SU-DHL-6 (cell line): ENCODE data around the gene GTF2A1.
A peak's percentile ranks its signal among the peaks of the same experiment; 100 is the strongest.

ENCODE experiments used
- H2AFZ ChIP-seq: fragments of 200-600 bp; sonication (generic); 2 replicates; pipeline ENCODE4 v1.6.1; 2014; ENCODE audit warnings: low read depth, mild to moderate bottlenecking, moderate library complexity, mixed read lengths, antibody characterized with exemption, low read length; ENCODE audit not compliant: severe bottlenecking
- H3F3A ChIP-seq: fragments of 200-600 bp; shearing (Covaris generic); 2 replicates; pipeline ENCODE4 v1.6.0; 2016; ENCODE audit warnings: antibody characterized with exemption, mild to moderate bottlenecking; ENCODE audit not compliant: insufficient read depth
- H3K27ac ChIP-seq: fragments of 200-600 bp; sonication (generic); 2 replicates; pipeline ENCODE4 v1.5.1; 2016; ENCODE audit warnings: low read depth, mild to moderate bottlenecking, low read length, moderate library complexity, mixed read lengths
- H3K27me3 ChIP-seq: fragments of 200-600 bp; sonication (generic), shearing (Covaris generic); 2 replicates; pipeline ENCODE4 v1.6.0; 2014; ENCODE audit warnings: mild to moderate bottlenecking, low read length
- H3K36me3 ChIP-seq: fragments of 200-600 bp; sonication (generic); 2 replicates; pipeline ENCODE4 v1.6.1; 2014; ENCODE audit warnings: mild to moderate bottlenecking, low read length, mixed read lengths
- H3K4me2 ChIP-seq: fragments of 300-600, 200-600 bp; shearing (Covaris generic), sonication (generic); 2 replicates; pipeline ENCODE4 v1.6.0; 2014; ENCODE audit warnings: low read length, low read depth, mild to moderate bottlenecking; ENCODE audit not compliant: poor library complexity, severe bottlenecking
- H3K4me3 ChIP-seq: fragments of 200-600 bp; sonication (generic); 2 replicates; pipeline ENCODE4 v1.5.1; 2014; ENCODE audit warnings: antibody characterized with exemption, low read length, mild to moderate bottlenecking, mixed read lengths; ENCODE audit not compliant: insufficient read depth, poor library complexity, severe bottlenecking
- H3K79me2 ChIP-seq: fragments of 200-600 bp; sonication (generic); 2 replicates; pipeline ENCODE4 v1.6.1; 2014; ENCODE audit warnings: mild to moderate bottlenecking, low read length, moderate library complexity; ENCODE audit not compliant: insufficient read depth
- H3K9ac ChIP-seq: fragments of 200-600 bp; sonication (generic); 2 replicates; pipeline ENCODE4 v1.7.0; 2014; ENCODE audit warnings: mild to moderate bottlenecking, low read length
- H3K9me2 ChIP-seq: fragments of 200-600 bp; sonication (generic); replicated peaks from 2 replicates; pipeline ENCODE4 v1.6.1; 2014; ENCODE audit warnings: low read length; ENCODE audit not compliant: insufficient read depth
- H3K9me3 ChIP-seq: fragments of 200-600 bp; sonication (generic); 2 replicates; pipeline ENCODE4 v1.6.1; 2014; ENCODE audit warnings: low read length, mixed read lengths; ENCODE audit not compliant: insufficient read depth
- H4K20me1 ChIP-seq: fragments of 200-600 bp; sonication (generic); 2 replicates; pipeline ENCODE4 v1.6.1; 2014; ENCODE audit warnings: low read depth, mild to moderate bottlenecking, antibody characterized with exemption, low read length, moderate library complexity, mixed read lengths
- EZH2phosphoT487 ChIP-seq: fragments of 200-600 bp; sonication (generic), shearing (Covaris generic); conservative IDR thresholded peaks from 2 replicates; pipeline ENCODE4 v1.6.1; 2018; ENCODE audit warnings: mild to moderate bottlenecking, antibody characterized with exemption, low read length, moderate library complexity, mixed read lengths
- TF ChIP-seq, protein P1 (sequence below): fragments of 200-600 bp; sonication (generic); IDR thresholded peaks from one replicate; pipeline ENCODE4 v1.5.1; 2017; ENCODE audit warnings: antibody characterized with exemption, mild to moderate bottlenecking, low read length, moderate library complexity; ENCODE audit not compliant: insufficient read depth, poor library complexity, severe bottlenecking

GTF2A1 gene

DNA sequence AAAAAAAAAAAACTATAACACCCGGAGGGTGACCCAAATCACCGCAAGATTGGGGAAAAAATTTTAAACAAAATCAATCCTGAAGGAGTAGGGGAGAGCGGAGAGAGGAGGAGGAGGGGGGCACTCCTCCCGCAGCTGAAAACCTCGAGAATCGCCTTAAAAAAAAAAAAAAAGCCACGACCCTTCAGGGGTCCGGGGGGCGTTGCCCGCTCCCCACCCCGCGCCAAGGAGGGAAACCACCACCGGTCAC lies 254 bp downstream of the GTF2A1 start:
- Histone ChIP-seq H3K79me2 (peaks cover 49% of the 10 kb centered on the region), H3K9ac (peak overlapping the region; percentile 93), H3K36me3 (peaks cover 7% of the 10 kb centered on the region; the same call in 1 of the 2 replicates), H3K27me3 (no peaks in the 10 kb centered on the region), H3K9me2 (no peaks in the 10 kb centered on the region), H3K4me2 (peak overlapping the region; percentile 68), H3K4me3 (peak overlapping the region; percentile 97), H3F3A (peaks cover 23% of the 10 kb centered on the region), H4K20me1 (no peaks in the 10 kb centered on the region), H3K27ac (peak overlapping the region; percentile 87), H2AFZ (no peak overlapping the region), H3K9me3 (no peaks in the 10 kb centered on the region)
- TF ChIP-seq EZH2phosphoT487, result no peak
- TF ChIP-seq, protein P1, sequence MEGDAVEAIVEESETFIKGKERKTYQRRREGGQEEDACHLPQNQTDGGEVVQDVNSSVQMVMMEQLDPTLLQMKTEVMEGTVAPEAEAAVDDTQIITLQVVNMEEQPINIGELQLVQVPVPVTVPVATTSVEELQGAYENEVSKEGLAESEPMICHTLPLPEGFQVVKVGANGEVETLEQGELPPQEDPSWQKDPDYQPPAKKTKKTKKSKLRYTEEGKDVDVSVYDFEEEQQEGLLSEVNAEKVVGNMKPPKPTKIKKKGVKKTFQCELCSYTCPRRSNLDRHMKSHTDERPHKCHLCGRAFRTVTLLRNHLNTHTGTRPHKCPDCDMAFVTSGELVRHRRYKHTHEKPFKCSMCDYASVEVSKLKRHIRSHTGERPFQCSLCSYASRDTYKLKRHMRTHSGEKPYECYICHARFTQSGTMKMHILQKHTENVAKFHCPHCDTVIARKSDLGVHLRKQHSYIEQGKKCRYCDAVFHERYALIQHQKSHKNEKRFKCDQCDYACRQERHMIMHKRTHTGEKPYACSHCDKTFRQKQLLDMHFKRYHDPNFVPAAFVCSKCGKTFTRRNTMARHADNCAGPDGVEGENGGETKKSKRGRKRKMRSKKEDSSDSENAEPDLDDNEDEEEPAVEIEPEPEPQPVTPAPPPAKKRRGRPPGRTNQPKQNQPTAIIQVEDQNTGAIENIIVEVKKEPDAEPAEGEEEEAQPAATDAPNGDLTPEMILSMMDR, result no peak

DNA sequence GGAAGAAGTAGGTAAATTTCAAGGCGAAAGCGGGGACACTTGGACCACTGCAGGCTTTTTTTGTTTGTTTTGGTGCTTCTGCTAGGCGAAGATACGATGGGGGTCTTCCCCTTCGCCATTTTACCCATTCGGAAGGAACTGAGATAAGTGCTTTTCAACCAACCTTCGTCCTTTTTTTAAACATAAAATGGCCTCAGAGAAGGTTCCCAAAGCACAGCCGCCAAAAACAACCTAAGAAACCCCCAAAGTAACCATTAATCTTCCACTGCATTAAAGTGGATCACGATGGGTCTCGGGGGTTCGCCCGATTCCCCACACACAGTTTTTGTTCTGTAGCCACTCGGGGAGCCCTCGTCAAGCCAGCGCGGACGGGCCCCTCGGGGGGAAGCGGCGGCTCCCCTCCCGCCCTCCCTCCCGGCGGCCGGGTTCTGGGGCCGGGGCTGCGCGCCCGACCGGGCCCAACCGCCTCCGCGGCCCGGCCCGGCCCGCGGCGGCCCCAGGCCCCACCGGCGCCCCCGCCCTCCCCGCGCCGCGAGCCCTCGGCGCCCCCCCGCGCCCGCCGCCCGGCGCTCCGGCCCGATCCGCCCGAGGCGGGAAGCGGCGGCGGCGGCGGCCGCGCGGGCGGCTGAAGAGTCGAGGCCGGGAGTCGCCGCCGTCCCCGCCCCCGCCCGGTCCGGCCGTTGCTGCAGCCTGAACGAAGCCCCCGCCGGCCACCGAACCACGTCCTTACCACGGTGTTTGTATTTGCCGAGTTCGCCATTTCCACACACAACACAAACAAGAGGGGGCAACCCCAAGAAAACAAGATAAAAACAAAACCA lies 790 bp downstream of the GTF2A1 start:
- H2AFZ ChIP-seq, result peak overlapping the region; percentile 2
- H3K27ac ChIP-seq, result peak overlapping the region; percentile 89
- peaks cover 23% of the 10 kb centered on the region for H3F3A ChIP-seq
- H3K9me3 ChIP-seq, result no peaks in the 10 kb centered on the region
- peaks cover 13% of the 10 kb centered on the region; the same call in 1 of the 2 replicates for H3K36me3 ChIP-seq
- TF ChIP-seq, protein P1, result no peak
- TF ChIP-seq EZH2phosphoT487, result no peak
- H3K4me2 ChIP-seq, result peak overlapping the region; percentile 99
- H3K9me2 ChIP-seq, result no peaks in the 10 kb centered on the region
- H3K27me3 ChIP-seq, result no peaks in the 10 kb centered on the region
- H3K79me2 ChIP-seq, result peaks cover 55% of the 10 kb centered on the region
- H4K20me1 ChIP-seq, result no peaks in the 10 kb centered on the region
- H3K4me3 ChIP-seq, result peak overlapping the region; percentile 97
- peak overlapping the region; percentile 93 for H3K9ac ChIP-seq

DNA sequence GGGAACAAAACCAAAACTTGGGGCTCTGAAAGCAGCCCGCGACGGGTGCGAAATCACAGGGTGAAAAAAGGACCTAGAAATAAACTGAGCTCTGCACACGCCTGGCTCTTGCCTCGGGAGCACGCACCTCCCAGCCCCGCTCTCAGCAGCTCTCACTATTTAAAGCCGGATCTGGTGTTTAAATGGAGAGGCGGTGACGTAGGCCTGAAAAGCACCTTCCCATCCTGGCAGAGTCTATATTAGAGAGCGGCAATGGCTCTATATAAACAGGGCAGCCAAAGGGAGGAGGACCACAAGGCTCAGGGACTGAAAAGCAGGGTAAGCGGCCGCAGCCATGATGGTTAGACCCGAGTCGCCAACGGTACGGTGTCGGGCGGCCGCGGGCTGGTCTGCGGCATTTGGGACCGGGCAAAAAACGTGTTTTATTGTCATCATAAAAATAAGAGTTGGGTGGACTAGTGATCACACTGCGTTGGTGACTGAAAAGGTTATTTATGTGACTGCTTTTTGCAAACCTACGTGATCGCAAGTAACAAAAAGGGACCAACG lies 1.5 kb downstream of the GTF2A1 start:
- peaks cover 58% of the 10 kb centered on the region for H3K79me2 ChIP-seq
- H2AFZ ChIP-seq, result peak overlapping the region; percentile 2
- no peaks in the 10 kb centered on the region for H4K20me1 ChIP-seq
- H3K4me2 ChIP-seq, result peak overlapping the region; percentile 99
- peak overlapping the region; percentile 89 for H3K27ac ChIP-seq
- no peaks in the 10 kb centered on the region for H3K9me3 ChIP-seq
- peak overlapping the region; percentile 86 for H3K4me3 ChIP-seq
- H3K27me3 ChIP-seq, result no peaks in the 10 kb centered on the region
- TF ChIP-seq EZH2phosphoT487, result no peak
- TF ChIP-seq, protein P1, result no peak
- H3K9me2 ChIP-seq, result no peaks in the 10 kb centered on the region
- peaks cover 15% of the 10 kb centered on the region; the same call in 1 of the 2 replicates for H3K36me3 ChIP-seq
- H3K9ac ChIP-seq, result peak overlapping the region; percentile 93
- peaks cover 23% of the 10 kb centered on the region for H3F3A ChIP-seq
